IMR-90 (cell line): ENCODE results near the gene CREBBP. TPM values are rescaled to one million over a fixed set of nuclear protein-coding genes. Genes with fewer than 3 reads are reported as not detected.

ENCODE experiments used
- ATAC-seq: fragments of 200-7000 bp; cut with Tn5 transposase; 2 replicates; pipeline ENCODE4 v1.9.1; 2020; ENCODE audit warnings: low read depth, mild to moderate bottlenecking, moderate library complexity
- BruUV-seq: library from RNA; stranded (reverse); fragments of 400-500 nt; replicated peaks from 2 replicates; lab custom pipeline; 2021; lab: Mats Ljungman, UMichigan
- CTCF ChIA-PET: fragments of 300-600 bp; formaldehyde crosslinking; extraction: SDS; loops from one replicate; lab custom pipeline; 2021; ENCODE audit warnings: antibody characterized with exemption; lab: Yijun Ruan, JAX
- POLR2A ChIA-PET: fragments of 300-600 bp; sonication (Branson Sonifier 250); formaldehyde crosslinking; loops from one replicate; lab custom pipeline; 2022; ENCODE audit warnings: antibody characterized with exemption; ENCODE audit not compliant: unreplicated experiment; lab: Charles Lee
- DNase-seq: peaks from one replicate; pipeline ENCODE4 v3.0.0; 2013
- H2AFZ ChIP-seq: replicated peaks from 2 replicates; pipeline ENCODE3; 2013; ENCODE audit warnings: low read length, mild to moderate bottlenecking; ENCODE audit not compliant: poor library complexity
- H2AK5ac ChIP-seq: 2 replicates; pipeline ENCODE4 v1.6.1; 2013; ENCODE audit warnings: low read depth, low read length, inconsistent platforms
- H2AK9ac ChIP-seq: replicated peaks from 2 replicates; pipeline ENCODE3; 2013; ENCODE audit warnings: mild to moderate bottlenecking, low read depth, low read length, moderate library complexity; ENCODE audit not compliant: poor library complexity
- H2BK120ac ChIP-seq: 2 replicates; pipeline ENCODE4 v1.6.1; 2013; ENCODE audit warnings: low read depth, low read length, inconsistent platforms
- H2BK15ac ChIP-seq: 3 replicates; pipeline ENCODE4 v1.6.1; 2013; ENCODE audit warnings: low read depth, low read length, inconsistent platforms
- H2BK20ac ChIP-seq: 2 replicates; pipeline ENCODE4 v1.6.1; 2013; ENCODE audit warnings: low read depth, mild to moderate bottlenecking, inconsistent platforms, low read length, moderate library complexity
- H2BK5ac ChIP-seq: 2 replicates; pipeline ENCODE4 v1.6.1; 2013; ENCODE audit warnings: mild to moderate bottlenecking, low read depth, low read length, inconsistent platforms; ENCODE audit not compliant: poor library complexity, severe bottlenecking
- H3K14ac ChIP-seq: replicated peaks from 2 replicates; pipeline ENCODE4 v1.6.1; 2013; ENCODE audit warnings: low read depth, low read length, inconsistent platforms
- H3K18ac ChIP-seq: 2 replicates; pipeline ENCODE4 v1.6.1; 2013; ENCODE audit warnings: low read depth, low read length, control low read depth
- H3K23ac ChIP-seq: 2 replicates; pipeline ENCODE4 v1.6.1; 2013; ENCODE audit warnings: low read depth, low read length, inconsistent platforms
- H3K27ac ChIP-seq: 2 replicates; pipeline ENCODE4 v1.5.1; 2013; ENCODE audit warnings: mild to moderate bottlenecking, control low read depth, low read length; ENCODE audit not compliant: insufficient read depth
- H3K27me3 ChIP-seq: 2 replicates; pipeline ENCODE4 v1.6.1; 2013; ENCODE audit warnings: low read length; ENCODE audit not compliant: control insufficient read depth, insufficient read depth
- H3K36me3 ChIP-seq: 2 replicates; pipeline ENCODE4 v1.6.1; 2013; ENCODE audit warnings: low read length, mixed read lengths; ENCODE audit not compliant: control insufficient read depth, insufficient read depth
- H3K4ac ChIP-seq: 2 replicates; pipeline ENCODE4 v1.6.1; 2013; ENCODE audit warnings: low read depth, low read length, inconsistent platforms
- H3K4me1 ChIP-seq: 2 replicates; pipeline ENCODE4 v1.6.1; 2013; ENCODE audit warnings: low read length, mixed read lengths; ENCODE audit not compliant: control insufficient read depth, insufficient read depth
- H3K4me2 ChIP-seq: 2 replicates; pipeline ENCODE4 v1.6.1; 2013; ENCODE audit warnings: low read depth, mild to moderate bottlenecking, control low read depth, low read length, moderate library complexity
- H3K4me3 ChIP-seq: 2 replicates; pipeline ENCODE4 v1.5.1; 2013; ENCODE audit warnings: low read depth, mild to moderate bottlenecking, control low read depth, low read length, moderate library complexity; ENCODE audit not compliant: insufficient read depth
- H3K56ac ChIP-seq: 2 replicates; pipeline ENCODE4 v1.6.1; 2013; ENCODE audit warnings: low read length, inconsistent platforms; ENCODE audit not compliant: insufficient read depth; ENCODE audit errors: extremely low read depth
- H3K79me1 ChIP-seq, 2 experiments: 2 replicates each; pipeline ENCODE4 v1.6.1; 2013; ENCODE audit warnings: low read length in 2 of 2, inconsistent platforms in 1 of 2, low read depth in 1 of 2
- H3K9ac ChIP-seq: 2 replicates; pipeline ENCODE4 v1.6.1; 2013; ENCODE audit warnings: low read depth, low read length, control low read depth
- H3K9me1 ChIP-seq: 2 replicates; pipeline ENCODE4 v1.6.1; 2013; ENCODE audit warnings: low read length, inconsistent platforms; ENCODE audit not compliant: insufficient read depth
- H3K9me3 ChIP-seq: 2 replicates; pipeline ENCODE4 v1.6.1; 2013; ENCODE audit warnings: low read length; ENCODE audit not compliant: control insufficient read depth, insufficient read depth
- H4K20me1 ChIP-seq: 2 replicates; pipeline ENCODE4 v1.6.1; 2013; ENCODE audit warnings: low read length, inconsistent platforms; ENCODE audit not compliant: insufficient read depth
- H4K5ac ChIP-seq: 2 replicates; pipeline ENCODE4 v1.6.1; 2013; ENCODE audit warnings: mild to moderate bottlenecking, low read depth, low read length, control low read depth
- H4K8ac ChIP-seq, 2 experiments: 2 replicates each; pipeline ENCODE4 v1.6.1; 2013; ENCODE audit warnings: low read depth in 2 of 2, low read length in 2 of 2, control low read depth in 1 of 2, inconsistent platforms in 1 of 2
- H4K91ac ChIP-seq: 2 replicates; pipeline ENCODE4 v1.6.1; 2013; ENCODE audit warnings: low read depth, low read length, inconsistent platforms; ENCODE audit not compliant: insufficient read depth
- BHLHE40 ChIP-seq: fragments of 150-350 bp; IDR thresholded peaks from 2 replicates; pipeline ENCODE4 v1.6.1; 2016; ENCODE audit warnings: mild to moderate bottlenecking, low read depth, low read length
- CEBPB ChIP-seq: IDR thresholded peaks from 2 replicates; pipeline ENCODE4 v1.6.1; 2012; ENCODE audit warnings: low read depth, low read length, improper control_type of control experiment
- CHD1 ChIP-seq: IDR thresholded peaks from 2 replicates; pipeline ENCODE4 v1.6.1; 2012; ENCODE audit warnings: low read depth, low read length, improper control_type of control experiment
- FOS ChIP-seq: fragments of 150-350 bp; IDR thresholded peaks from 2 replicates; pipeline ENCODE4 v1.6.1; 2016; ENCODE audit warnings: low read depth, low read length
- MAFK ChIP-seq: IDR thresholded peaks from 2 replicates; pipeline ENCODE4 v1.6.1; 2012; ENCODE audit warnings: low read depth, low read length, improper control_type of control experiment
- MAZ ChIP-seq: IDR thresholded peaks from 2 replicates; pipeline ENCODE4 v1.6.1; 2012; ENCODE audit warnings: low read depth, mild to moderate bottlenecking, low read length, improper control_type of control experiment, moderate library complexity, borderline replicate concordance
- MXI1 ChIP-seq: IDR thresholded peaks from 2 replicates; pipeline ENCODE4 v1.6.1; 2012; ENCODE audit warnings: low read depth, mild to moderate bottlenecking, low read length, moderate library complexity, borderline replicate concordance
- NFE2L2 ChIP-seq: fragments of 150-350 bp; IDR thresholded peaks from 2 replicates; pipeline ENCODE4 v1.6.1; 2016; ENCODE audit warnings: low read depth, mild to moderate bottlenecking, low read length
- POLR2A ChIP-seq: IDR thresholded peaks from 2 replicates; pipeline ENCODE4 v1.6.1; 2012; ENCODE audit warnings: mild to moderate bottlenecking, low read depth, low read length
- RAD21 ChIP-seq: IDR thresholded peaks from 2 replicates; pipeline ENCODE4 v1.6.1; 2012; ENCODE audit warnings: low read length, improper control_type of control experiment
- RCOR1 ChIP-seq: IDR thresholded peaks from 2 replicates; pipeline ENCODE4 v1.6.1; 2012; ENCODE audit warnings: mild to moderate bottlenecking, low read length, improper control_type of control experiment; ENCODE audit not compliant: insufficient replicate concordance
- RFX5 ChIP-seq: IDR thresholded peaks from 2 replicates; pipeline ENCODE4 v1.8.0; 2012; ENCODE audit warnings: low read depth, mild to moderate bottlenecking, low read length, moderate library complexity
- SMC3 ChIP-seq: fragments of 150-350 bp; IDR thresholded peaks from 2 replicates; pipeline ENCODE4 v1.6.1; 2016; ENCODE audit warnings: low read depth, mild to moderate bottlenecking, antibody characterized with exemption, low read length, moderate library complexity
- WGBS, 2 experiments: methylation state at CpG; one replicate each; pipeline versions ENCODE4 v1.1.5 to v1.1.7; 2013; ENCODE audit warnings: missing lambda C conversion rate in 2 of 2; ENCODE audit not compliant: insufficient read length in 1 of 2; ENCODE audit errors: extremely low coverage in 2 of 2; 5-methylcytosine and 5-hydroxymethylcytosine counted together
- dilution Hi-C: fragments of 300-500 bp; cut with HindIII; formaldehyde crosslinking; loops from one replicate; pipeline ENCODE4 v1.14.3; 2018; ENCODE audit warnings: low sequenced_read_pairs; ENCODE audit not compliant: unreplicated experiment
- in situ Hi-C: fragments of 300-500 bp; cut with MboI; formaldehyde crosslinking; loops from 3 replicates; pipeline ENCODE4 v1.14.3; 2019; ENCODE audit warnings: low sequenced_read_pairs, inconsistent platforms, mixed read lengths
- intact Hi-C: fragments of 100-400 bp; cut with micrococcal nuclease; formaldehyde crosslinking; loops from 2 replicates; pipeline ENCODE4 v1.10.0; 2022
- polyA plus RNA-seq, 3 experiments: library from polyadenylated mRNA; depleted of rRNA; stranded (reverse); fragments of >200 nt; gene quantifications; 2 replicates each; pipeline ENCODE4 v1.2.3, GENCODE V29; 2012; ENCODE audit warnings: low replicate concordance in 1 of 3
- total RNA-seq: library from RNA; depleted of rRNA; stranded (reverse); fragments of >200 nt; gene quantifications from 2 replicates; pipeline ENCODE4 v1.2.3, GENCODE V29; 2012
- TF ChIP-seq, protein P1 (sequence below): fragments of 150-350 bp; IDR thresholded peaks from 2 replicates; pipeline ENCODE4 v1.6.1; 2016; ENCODE audit warnings: low read depth, mild to moderate bottlenecking, low read length, moderate library complexity, borderline replicate concordance
- TF ChIP-seq, protein P2 (sequence below): conservative IDR thresholded peaks from 2 replicates; pipeline ENCODE4 v1.5.1; 2012; ENCODE audit warnings: mild to moderate bottlenecking, low read depth, low read length, improper control_type of control experiment
- TF ChIP-seq, protein P3 (sequence below): fragments of 150-350 bp; IDR thresholded peaks from 2 replicates; pipeline ENCODE4 v1.6.1; 2017; ENCODE audit warnings: mild to moderate bottlenecking, antibody characterized with exemption, low read length, low read depth

CREBBP gene
- total and polyA plus RNA-seq, 2 of the 4 experiments (the other 2 are of a cell fraction) = 7.3 to 12.5 TPM

DNA sequence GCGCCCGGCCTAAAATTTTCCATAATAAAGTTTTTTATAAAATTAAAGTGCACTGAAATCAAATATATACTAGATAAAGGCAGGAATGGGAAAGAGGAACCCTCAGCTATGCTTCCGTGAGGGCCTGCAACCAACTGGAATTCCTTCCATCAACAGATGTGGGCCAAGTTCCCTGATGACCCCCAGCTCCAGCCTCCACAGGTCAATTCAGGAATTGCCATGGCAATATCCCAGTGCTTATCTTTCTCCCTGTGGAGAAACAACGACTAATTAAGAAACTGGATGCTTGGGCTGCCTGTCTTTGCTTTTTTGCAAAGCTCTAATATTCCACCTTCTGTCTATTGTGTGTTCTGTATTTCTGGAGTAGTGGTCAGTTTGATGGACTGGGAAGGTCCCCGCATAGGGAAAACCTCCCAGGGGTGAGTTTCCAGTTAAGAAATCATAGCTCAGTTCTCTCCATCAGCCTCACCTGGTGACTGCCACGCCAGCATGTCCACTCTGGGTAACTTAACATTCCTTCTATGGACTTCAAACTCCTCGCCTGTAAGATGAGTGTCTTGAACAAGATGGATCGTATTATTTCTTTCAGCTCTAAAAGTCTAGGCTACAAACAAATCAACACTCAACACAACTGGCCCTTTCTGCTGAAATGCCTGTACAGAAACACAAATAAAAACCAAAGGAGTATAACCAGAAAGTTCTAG is 67.9 kb downstream of the CREBBP start:
- Histone ChIP-seq H3K36me3 (peaks cover 10% of the 10 kb centered on the region; the same call in 1 of the 2 replicates), H3K27me3 (no peaks in the 10 kb centered on the region), H3K23ac (no peak overlapping the region), H3K27ac (no peak overlapping the region), H3K14ac (no peak overlapping the region), H3K9me1 (peaks cover 18% of the 10 kb centered on the region), H2BK15ac (no peak overlapping the region), H3K18ac (no peak overlapping the region), H2BK20ac (no peak overlapping the region), H2AK5ac (no peak overlapping the region), H3K56ac (no peak overlapping the region), H2AFZ (no peak overlapping the region), H4K5ac (no peak overlapping the region), H3K4me1 (no peaks in the 10 kb centered on the region), H4K20me1 (peaks cover 92% of the 10 kb centered on the region), H4K91ac (no peak overlapping the region), H2BK120ac (no peak overlapping the region), H3K4me3 (no peak overlapping the region), H3K79me1 (peaks cover 35 to 90% of the 10 kb centered on the region in 2 experiments), H2AK9ac (no peak overlapping the region), H2BK5ac (no peak overlapping the region), H3K4ac (no peak overlapping the region), H3K4me2 (no peak overlapping the region), H4K8ac (no peak overlapping the region), H3K9me3 (no peaks in the 10 kb centered on the region), H3K9ac (no peak overlapping the region)
- 100% methylated on average over 2 of the region's 8 CpGs; no CpG with 5 or more reads in 1 of the 2 experiments for WGBS, 2 experiments
- TF ChIP-seq CHD1 (no peak), RAD21 (no peak), FOS (no peak), NFE2L2 (no peak), MAFK (no peak), RCOR1 (no peak), CEBPB (no peak), MXI1 (no peak), BHLHE40 (no peak), SMC3 (no peak), MAZ (no peak), RFX5 (no peak), POLR2A (no peak)
- TF ChIP-seq, protein P1, sequence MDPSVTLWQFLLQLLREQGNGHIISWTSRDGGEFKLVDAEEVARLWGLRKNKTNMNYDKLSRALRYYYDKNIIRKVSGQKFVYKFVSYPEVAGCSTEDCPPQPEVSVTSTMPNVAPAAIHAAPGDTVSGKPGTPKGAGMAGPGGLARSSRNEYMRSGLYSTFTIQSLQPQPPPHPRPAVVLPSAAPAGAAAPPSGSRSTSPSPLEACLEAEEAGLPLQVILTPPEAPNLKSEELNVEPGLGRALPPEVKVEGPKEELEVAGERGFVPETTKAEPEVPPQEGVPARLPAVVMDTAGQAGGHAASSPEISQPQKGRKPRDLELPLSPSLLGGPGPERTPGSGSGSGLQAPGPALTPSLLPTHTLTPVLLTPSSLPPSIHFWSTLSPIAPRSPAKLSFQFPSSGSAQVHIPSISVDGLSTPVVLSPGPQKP = no peak
- TF ChIP-seq, protein P2, sequence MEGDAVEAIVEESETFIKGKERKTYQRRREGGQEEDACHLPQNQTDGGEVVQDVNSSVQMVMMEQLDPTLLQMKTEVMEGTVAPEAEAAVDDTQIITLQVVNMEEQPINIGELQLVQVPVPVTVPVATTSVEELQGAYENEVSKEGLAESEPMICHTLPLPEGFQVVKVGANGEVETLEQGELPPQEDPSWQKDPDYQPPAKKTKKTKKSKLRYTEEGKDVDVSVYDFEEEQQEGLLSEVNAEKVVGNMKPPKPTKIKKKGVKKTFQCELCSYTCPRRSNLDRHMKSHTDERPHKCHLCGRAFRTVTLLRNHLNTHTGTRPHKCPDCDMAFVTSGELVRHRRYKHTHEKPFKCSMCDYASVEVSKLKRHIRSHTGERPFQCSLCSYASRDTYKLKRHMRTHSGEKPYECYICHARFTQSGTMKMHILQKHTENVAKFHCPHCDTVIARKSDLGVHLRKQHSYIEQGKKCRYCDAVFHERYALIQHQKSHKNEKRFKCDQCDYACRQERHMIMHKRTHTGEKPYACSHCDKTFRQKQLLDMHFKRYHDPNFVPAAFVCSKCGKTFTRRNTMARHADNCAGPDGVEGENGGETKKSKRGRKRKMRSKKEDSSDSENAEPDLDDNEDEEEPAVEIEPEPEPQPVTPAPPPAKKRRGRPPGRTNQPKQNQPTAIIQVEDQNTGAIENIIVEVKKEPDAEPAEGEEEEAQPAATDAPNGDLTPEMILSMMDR = no peak
- TF ChIP-seq, protein P3, sequence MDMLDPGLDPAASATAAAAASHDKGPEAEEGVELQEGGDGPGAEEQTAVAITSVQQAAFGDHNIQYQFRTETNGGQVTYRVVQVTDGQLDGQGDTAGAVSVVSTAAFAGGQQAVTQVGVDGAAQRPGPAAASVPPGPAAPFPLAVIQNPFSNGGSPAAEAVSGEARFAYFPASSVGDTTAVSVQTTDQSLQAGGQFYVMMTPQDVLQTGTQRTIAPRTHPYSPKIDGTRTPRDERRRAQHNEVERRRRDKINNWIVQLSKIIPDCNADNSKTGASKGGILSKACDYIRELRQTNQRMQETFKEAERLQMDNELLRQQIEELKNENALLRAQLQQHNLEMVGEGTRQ = no peak
- ATAC-seq = no peak
- ChIA-PET CTCF (no interaction called here), POLR2A (interaction anchor here (0.5 kb wide), 1 partner anchor 119 kb away, joined by 11 read pairs; no protein-coding TSS in a partner anchor)
- dilution Hi-C loops = no loop called here
- DNase-seq = no peak
- intact Hi-C loops = no loop called here
- in situ Hi-C loops = no loop called here
- no TSS peak for BruUV-seq
